Parathyroid adenoma (tissue), 2 donors: ENCODE measurements around the gene C2orf72.
"Not testable (repeated sequence)": the region's sequence is repeated elsewhere in the genome, so short reads cannot be mapped to it uniquely, and the experiment has no call there.

Source experiments
- H2AFZ ChIP-seq: fragments of 300-600 bp; sonication (generic); one replicate; pipeline ENCODE4 v1.7.0; 2017; ENCODE audit warnings: antibody characterized with exemption, mild to moderate bottlenecking
- H3K27ac ChIP-seq: fragments of 300-600 bp; sonication (generic); one replicate; pipeline ENCODE4 v1.7.0; 2017
- H3K27me3 ChIP-seq: fragments of 300-600 bp; sonication (generic); one replicate; pipeline ENCODE4 v1.7.0; 2017; ENCODE audit warnings: low read length; ENCODE audit not compliant: control insufficient read depth, insufficient read depth
- H3K36me3 ChIP-seq: fragments of 300-600 bp; sonication (generic); one replicate; pipeline ENCODE4 v1.7.0; 2017; ENCODE audit warnings: low read length; ENCODE audit not compliant: control insufficient read depth, insufficient read depth
- H3K4me1 ChIP-seq: fragments of 300-600 bp; sonication (generic); one replicate; pipeline ENCODE4 v1.7.0; 2017; ENCODE audit warnings: control low read depth
- H3K4me2 ChIP-seq: fragments of 300-600 bp; sonication (generic); one replicate; pipeline ENCODE4 v1.7.0; 2017; ENCODE audit warnings: low read length
- H3K4me3 ChIP-seq: fragments of 300-600 bp; sonication (generic); one replicate; pipeline ENCODE4 v1.7.0; 2017; ENCODE audit warnings: low read depth, low read length
- H3K79me2 ChIP-seq: fragments of 300-600 bp; sonication (generic); one replicate; pipeline ENCODE4 v1.7.0; 2017; ENCODE audit warnings: control low read depth
- H3K9ac ChIP-seq: fragments of 300-600 bp; sonication (generic); one replicate; pipeline ENCODE4 v1.7.0; 2017; ENCODE audit warnings: mild to moderate bottlenecking
- H3K9me3 ChIP-seq: fragments of 300-600 bp; sonication (generic); one replicate; pipeline ENCODE4 v1.7.0; 2017; ENCODE audit warnings: low read length; ENCODE audit not compliant: control insufficient read depth
- TF ChIP-seq, protein P1 (sequence below): fragments of 300-600 bp; sonication (generic); IDR thresholded peaks from one replicate; pipeline ENCODE4 v1.7.0; 2017; ENCODE audit warnings: antibody characterized with exemption, mild to moderate bottlenecking
- donor health status: primary hyperparathyroidism.

C2orf72 gene

DNA sequence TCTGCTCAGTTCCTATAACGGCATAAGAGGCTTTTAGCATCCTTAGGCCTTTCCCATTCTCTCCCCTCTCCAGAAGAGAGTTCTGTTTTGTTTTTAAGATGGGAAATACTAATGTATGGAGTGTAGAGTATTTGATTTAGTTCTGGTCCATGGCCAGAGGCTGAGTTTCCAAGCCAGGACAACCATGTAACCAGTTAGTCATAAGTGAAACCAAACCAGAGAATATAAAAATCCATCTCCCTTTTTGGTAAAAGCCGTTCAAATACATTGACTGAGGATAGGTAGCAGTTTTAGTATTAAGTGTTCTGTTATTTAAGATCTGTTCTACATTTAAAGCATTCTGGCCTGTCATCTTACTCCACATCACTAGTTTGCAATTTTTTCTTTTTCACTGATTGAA is 22.4 kb downstream of the C2orf72 start:
- no peak overlapping the region for H2AFZ ChIP-seq
- H3K27ac ChIP-seq: no peak overlapping the region
- no peak overlapping the region for H3K9ac ChIP-seq

DNA sequence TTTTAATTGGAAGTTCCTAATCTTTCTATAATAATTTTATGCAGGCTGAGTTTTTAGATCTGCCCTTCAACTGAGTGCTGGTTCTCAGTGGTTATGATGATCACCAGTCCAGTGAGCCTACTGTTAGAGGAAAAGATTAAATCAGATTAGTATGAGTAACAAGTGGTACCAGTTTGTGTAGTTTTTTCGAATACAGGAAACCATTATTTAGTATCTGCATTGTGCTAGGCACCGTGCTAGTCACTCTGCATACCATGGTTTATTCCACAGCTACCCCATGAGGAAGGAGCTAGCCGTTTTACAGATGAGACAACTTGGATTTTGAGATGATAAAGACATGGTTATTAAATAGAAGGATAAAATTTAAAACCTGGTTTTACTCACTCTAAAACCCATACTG is 25.5 kb downstream of the C2orf72 start:
- Histone ChIP-seq H3K36me3 (no peaks in the 10 kb centered on the region), H3K9me3 (no peaks in the 10 kb centered on the region), H3K27me3 (no peaks in the 10 kb centered on the region), H3K27ac (no peak overlapping the region), H3K4me3 (no peak overlapping the region), H3K4me1 (peaks cover 15% of the 10 kb centered on the region), H3K4me2 (no peak overlapping the region), H3K9ac (no peak overlapping the region), H2AFZ (no peak overlapping the region), H3K79me2 (peaks cover 18% of the 10 kb centered on the region)
- TF ChIP-seq, protein P1, sequence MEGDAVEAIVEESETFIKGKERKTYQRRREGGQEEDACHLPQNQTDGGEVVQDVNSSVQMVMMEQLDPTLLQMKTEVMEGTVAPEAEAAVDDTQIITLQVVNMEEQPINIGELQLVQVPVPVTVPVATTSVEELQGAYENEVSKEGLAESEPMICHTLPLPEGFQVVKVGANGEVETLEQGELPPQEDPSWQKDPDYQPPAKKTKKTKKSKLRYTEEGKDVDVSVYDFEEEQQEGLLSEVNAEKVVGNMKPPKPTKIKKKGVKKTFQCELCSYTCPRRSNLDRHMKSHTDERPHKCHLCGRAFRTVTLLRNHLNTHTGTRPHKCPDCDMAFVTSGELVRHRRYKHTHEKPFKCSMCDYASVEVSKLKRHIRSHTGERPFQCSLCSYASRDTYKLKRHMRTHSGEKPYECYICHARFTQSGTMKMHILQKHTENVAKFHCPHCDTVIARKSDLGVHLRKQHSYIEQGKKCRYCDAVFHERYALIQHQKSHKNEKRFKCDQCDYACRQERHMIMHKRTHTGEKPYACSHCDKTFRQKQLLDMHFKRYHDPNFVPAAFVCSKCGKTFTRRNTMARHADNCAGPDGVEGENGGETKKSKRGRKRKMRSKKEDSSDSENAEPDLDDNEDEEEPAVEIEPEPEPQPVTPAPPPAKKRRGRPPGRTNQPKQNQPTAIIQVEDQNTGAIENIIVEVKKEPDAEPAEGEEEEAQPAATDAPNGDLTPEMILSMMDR: no peak

More for the DNA sequence above, 22.4 kb downstream of the C2orf72 start:
- Histone ChIP-seq H3K9me3 (no peaks in the 10 kb centered on the region), H3K27me3 (no peaks in the 10 kb centered on the region), H3K4me3 (no peak overlapping the region), H3K36me3 (no peaks in the 10 kb centered on the region), H3K79me2 (peaks cover 27% of the 10 kb centered on the region), H3K4me2 (no peak overlapping the region), H3K4me1 (peaks cover 14% of the 10 kb centered on the region)
- TF ChIP-seq, protein P1: no peak

DNA sequence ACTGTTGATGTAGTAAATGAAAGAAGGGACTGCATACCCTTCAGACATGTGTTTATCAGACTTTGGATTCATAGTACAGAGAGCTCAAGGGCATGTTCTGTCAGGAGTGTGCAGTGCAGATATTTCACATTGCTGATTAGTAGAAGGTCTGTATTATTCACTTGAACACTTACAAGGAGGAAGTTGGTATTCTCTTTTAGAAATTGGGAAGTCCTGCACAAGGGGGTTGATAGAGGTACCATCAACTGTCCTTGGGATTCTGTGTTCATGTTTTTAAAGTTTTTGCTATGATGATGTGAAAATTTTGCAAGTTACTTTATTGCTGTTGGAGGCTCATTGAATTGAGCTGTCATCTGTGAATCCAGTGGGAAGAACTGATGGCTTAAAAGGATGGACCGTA is 26.0 kb downstream of the C2orf72 start:
- Histone ChIP-seq H3K36me3 (no peaks in the 10 kb centered on the region), H3K4me3 (no peak overlapping the region), H2AFZ (no peak overlapping the region), H3K9ac (no peak overlapping the region), H3K9me3 (no peaks in the 10 kb centered on the region), H3K79me2 (peaks cover 12% of the 10 kb centered on the region), H3K27me3 (no peaks in the 10 kb centered on the region), H3K27ac (no peak overlapping the region), H3K4me1 (peaks cover 14% of the 10 kb centered on the region), H3K4me2 (no peak overlapping the region)
- TF ChIP-seq, protein P1: no peak

DNA sequence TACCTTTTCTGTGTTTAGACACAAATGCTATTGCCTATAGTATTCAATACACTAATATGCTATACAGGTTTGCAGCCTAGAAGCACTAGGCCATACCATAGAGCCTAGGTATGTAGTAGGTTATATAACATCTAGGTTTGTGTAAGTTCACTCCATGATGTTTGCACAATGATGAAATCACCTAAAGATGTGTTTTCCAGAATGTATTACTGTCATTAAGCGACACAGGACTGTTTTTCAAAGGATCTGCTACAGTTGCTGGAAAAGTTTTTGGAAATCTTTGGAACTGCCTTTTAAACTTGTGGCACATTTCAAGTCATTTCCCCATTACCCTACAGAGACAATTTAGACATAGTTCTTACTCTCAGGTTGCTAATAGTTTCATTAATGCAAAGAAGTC is 28.6 kb downstream of the C2orf72 start:
- Histone ChIP-seq H3K4me3 (no peak overlapping the region), H3K36me3 (no peaks in the 10 kb centered on the region)
- TF ChIP-seq, protein P1: no peak

DNA sequence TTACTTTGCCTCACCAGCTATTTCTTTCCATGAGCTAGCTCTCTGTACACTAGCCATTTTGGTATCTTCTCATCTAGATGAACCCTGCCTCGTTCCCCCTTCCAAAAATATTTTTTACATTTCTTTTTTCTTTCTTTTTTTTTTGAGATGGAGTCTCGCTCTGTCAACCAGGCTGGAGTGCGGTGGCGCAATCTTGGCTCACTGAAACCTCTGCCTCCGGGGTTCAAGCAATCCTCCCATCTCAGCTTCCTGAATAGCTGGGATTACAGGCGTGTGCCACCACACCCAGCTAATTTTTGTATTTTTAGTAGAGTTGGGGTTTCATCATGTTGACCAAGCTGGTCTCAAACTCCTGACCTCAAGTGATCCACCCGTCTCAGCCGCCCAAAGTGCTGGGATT is 30.2 kb downstream of the C2orf72 start:
- H3K36me3 ChIP-seq, H3K4me2 ChIP-seq, H3K27me3 ChIP-seq, H3K9me3 ChIP-seq, H2AFZ ChIP-seq, H3K4me3 ChIP-seq, H3K9ac ChIP-seq, H3K79me2 ChIP-seq: not testable (repeated sequence)
- peak overlapping the region; percentile 67 for H3K27ac ChIP-seq
- H3K4me1 ChIP-seq: peaks cover 17% of the 10 kb centered on the region

More for the DNA sequence above, 28.6 kb downstream of the C2orf72 start:
- no peak overlapping the region for H3K9ac ChIP-seq
- H2AFZ ChIP-seq: no peak overlapping the region
- H3K9me3 ChIP-seq: no peaks in the 10 kb centered on the region
- H3K4me2 ChIP-seq: no peak overlapping the region
- H3K27ac ChIP-seq: no peak overlapping the region
- H3K27me3 ChIP-seq: no peaks in the 10 kb centered on the region
- H3K79me2 ChIP-seq: peaks cover 3% of the 10 kb centered on the region
- peaks cover 7% of the 10 kb centered on the region for H3K4me1 ChIP-seq
